ENCODE data around the gene SH3PXD2A.
A peak's percentile ranks its signal among the peaks of the same experiment; 100 is the strongest.
"Not testable (repeated sequence)": the region's sequence is repeated elsewhere in the genome, so short reads cannot be mapped to it uniquely, and the experiment has no call there.

Gene SH3PXD2A

GRCh38 chr10:103666087-103666761, 189.2 kb downstream of the SH3PXD2A start:
- DNase-seq (ENCODE audit: low read depth): no peak

- DNase-seq (ENCODE audit: low read depth): no peak
These were observed 190.1 kb downstream of the SH3PXD2A start for GRCh38 chr10:103665162-103665889.

GRCh38 chr10:103663802-103664201, 191.6 kb downstream of the SH3PXD2A start:
- DNase-seq (ENCODE audit: low read depth): no peak

- no peak for DNase-seq (ENCODE audit: low read depth)
These were observed 192.1 kb downstream of the SH3PXD2A start for GRCh38 chr10:103663236-103663635.

GRCh38 chr10:103662704-103663103, 192.7 kb downstream of the SH3PXD2A start:
- not testable (repeated sequence) for DNase-seq (ENCODE audit: low read depth)

- DNase-seq (ENCODE audit: low read depth): peak; percentile 44
These were observed 194.0 kb downstream of the SH3PXD2A start for GRCh38 chr10:103661198-103661950.

- no peak for DNase-seq (ENCODE audit: low read depth)
These were observed 194.8 kb downstream of the SH3PXD2A start for GRCh38 chr10:103660364-103661197.

- DNase-seq (ENCODE audit: low read depth): peak; percentile 31
These were observed 195.6 kb downstream of the SH3PXD2A start for GRCh38 chr10:103659674-103660363.

GRCh38 chr10:103658049-103658577, 197.3 kb downstream of the SH3PXD2A start:
- DNase-seq (ENCODE audit: low read depth): no peak

GRCh38 chr10:103657061-103657591, 198.2 kb downstream of the SH3PXD2A start:
- no peak for DNase-seq (ENCODE audit: low read depth)

GRCh38 chr10:103654925-103655324, 200.5 kb downstream of the SH3PXD2A start:
- DNase-seq (ENCODE audit: low read depth): no peak

- DNase-seq (ENCODE audit: low read depth): no peak
These were observed 201.8 kb downstream of the SH3PXD2A start for GRCh38 chr10:103653581-103654037.

- DNase-seq (ENCODE audit: low read depth): no peak
These were observed 202.6 kb downstream of the SH3PXD2A start for GRCh38 chr10:103652599-103653281.

- DNase-seq (ENCODE audit: low read depth): no peak
These were observed 203.4 kb downstream of the SH3PXD2A start for GRCh38 chr10:103651783-103652476.

- no peak for DNase-seq (ENCODE audit: low read depth)
These were observed 204.0 kb downstream of the SH3PXD2A start for GRCh38 chr10:103651333-103651732.

- no peak for DNase-seq (ENCODE audit: low read depth)
These were observed 205.5 kb downstream of the SH3PXD2A start for GRCh38 chr10:103649654-103650423.

GRCh38 chr10:103648636-103649532, 206.5 kb downstream of the SH3PXD2A start:
- DNase-seq (ENCODE audit: low read depth): no peak

- DNase-seq (ENCODE audit: low read depth): no peak
These were observed 207.1 kb downstream of the SH3PXD2A start for GRCh38 chr10:103648251-103648635.

All from T follicular helper cell (primary cell).